HG03175 (cell line): ENCODE results near the gene ATP11A.

Source experiments
- ATAC-seq: cut with Tn5 transposase; IDR thresholded peaks from one replicate; pipeline ENCODE4 v1.9.1; 2021; ENCODE audit warnings: mild to moderate bottlenecking, moderate library complexity; ENCODE audit not compliant: unreplicated experiment

The ATP11A gene

GRCh38 chr13:112690283-112690929 lies 568 bp downstream of the ATP11A start:
- ATAC-seq, result peak; percentile 36

- ATAC-seq, result no peak
These were observed 2.3 kb downstream of the ATP11A start for GRCh38 chr13:112692104-112692503.

- ATAC-seq, result no peak
These were observed 2.7 kb downstream of the ATP11A start for GRCh38 chr13:112692586-112692985.

GRCh38 chr13:112693831-112694497 lies 4.1 kb downstream of the ATP11A start:
- ATAC-seq, result no peak

- no peak for ATAC-seq
These were observed 5.3 kb downstream of the ATP11A start for GRCh38 chr13:112695121-112695520.

GRCh38 chr13:112696001-112696868 lies 6.4 kb downstream of the ATP11A start:
- no peak for ATAC-seq

- ATAC-seq, result no peak
These were observed 7.1 kb downstream of the ATP11A start for GRCh38 chr13:112696869-112697465.

GRCh38 chr13:112697756-112698655 lies 8.2 kb downstream of the ATP11A start:
- ATAC-seq, result no peak

GRCh38 chr13:112699322-112699918 lies 9.6 kb downstream of the ATP11A start:
- no peak for ATAC-seq

GRCh38 chr13:112700291-112701060 lies 10.6 kb downstream of the ATP11A start:
- ATAC-seq, result no peak

- ATAC-seq, result no peak
These were observed 12.6 kb downstream of the ATP11A start for GRCh38 chr13:112702341-112702985.

GRCh38 chr13:112702986-112703379 lies 13.1 kb downstream of the ATP11A start:
- ATAC-seq, result no peak

GRCh38 chr13:112703449-112704284 lies 13.8 kb downstream of the ATP11A start:
- no peak for ATAC-seq

- ATAC-seq, result no peak
These were observed 14.7 kb downstream of the ATP11A start for GRCh38 chr13:112704308-112705145.

- ATAC-seq, result no peak
These were observed 15.4 kb downstream of the ATP11A start for GRCh38 chr13:112705286-112705685.

- ATAC-seq, result no peak
These were observed 16.3 kb downstream of the ATP11A start for GRCh38 chr13:112706171-112706570.
